ENCODE results near the gene FAM110D. TPM values are rescaled to one million over a fixed set of nuclear protein-coding genes. Genes with fewer than 3 reads are reported as not detected.

The FAM110D gene
- total RNA-seq, 2 donors from 2014 or later: 5.2 to 5.3 TPM

DNA sequence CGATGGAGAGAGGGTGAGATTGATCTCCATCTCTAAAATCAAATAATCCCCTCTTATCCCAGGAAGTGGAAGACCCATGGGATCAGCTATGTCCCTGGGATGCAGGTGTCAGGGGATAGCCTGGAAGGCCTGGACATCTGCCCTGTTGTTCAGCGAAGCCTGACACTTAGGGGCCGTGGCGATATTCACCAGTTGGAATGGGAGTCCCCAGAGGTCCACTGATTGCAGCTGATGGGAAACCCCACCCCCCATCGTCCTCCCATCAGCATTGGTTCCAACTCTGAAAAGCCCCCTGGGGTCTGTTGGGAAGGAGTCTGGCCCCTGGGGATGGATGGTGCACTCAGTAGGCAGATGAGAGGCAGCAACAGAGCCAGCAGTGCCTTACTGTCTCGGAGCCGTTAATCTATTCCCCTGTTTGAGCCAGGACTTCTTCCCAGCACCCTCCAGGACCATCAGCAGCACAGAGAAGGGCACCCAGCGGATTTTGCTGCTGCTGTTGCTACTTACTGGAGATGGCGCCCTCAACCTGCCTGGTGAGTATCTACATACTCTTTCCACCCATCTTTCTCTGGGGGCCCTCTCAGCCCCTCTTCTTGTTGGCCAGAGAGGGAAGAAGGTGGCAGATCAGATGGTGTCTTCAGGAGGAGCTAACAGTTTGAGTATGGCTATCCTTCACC, 44.9 kb downstream of the FAM110D start:
- DNase-seq (no peak), ATAC-seq (no peak)
- intact Hi-C loops (cut with DNase I): no loop called here

DNA sequence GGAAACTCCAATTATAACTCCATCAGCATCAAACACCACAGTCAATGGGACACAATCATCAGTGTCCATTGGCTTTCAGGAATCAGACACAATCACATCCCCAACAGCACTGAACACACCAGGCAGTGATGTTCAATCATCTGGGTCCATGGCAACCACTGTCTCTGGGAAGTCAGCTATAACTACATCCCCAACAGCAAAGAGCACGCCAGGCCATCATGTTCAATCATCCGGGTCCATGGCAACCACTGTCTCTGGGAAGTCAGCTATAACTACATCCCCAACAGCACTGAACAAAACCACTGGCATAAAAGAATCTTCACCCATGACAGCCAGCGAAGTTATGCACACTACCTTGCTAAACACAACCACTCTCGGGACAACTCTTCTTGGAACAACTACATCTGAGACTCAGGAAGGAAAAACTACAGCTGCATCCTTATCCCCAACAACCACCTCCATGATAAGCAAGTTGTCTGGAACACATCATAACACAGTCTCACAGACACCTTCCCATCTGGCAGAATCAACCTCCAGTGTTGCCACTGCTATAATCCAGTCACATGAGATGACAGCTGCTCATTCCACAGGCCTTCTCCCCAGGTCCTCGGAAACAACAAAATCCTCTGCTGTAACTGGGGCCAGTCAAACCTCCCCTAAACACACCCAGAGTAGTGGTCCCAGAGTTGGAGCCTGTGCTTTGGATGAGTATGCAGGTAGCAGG, 51.4 kb downstream of the FAM110D start:
- intact Hi-C loops (cut with DNase I): no loop called here
- DNase-seq (no peak), ATAC-seq (peak; percentile 53 to 76)

DNA sequence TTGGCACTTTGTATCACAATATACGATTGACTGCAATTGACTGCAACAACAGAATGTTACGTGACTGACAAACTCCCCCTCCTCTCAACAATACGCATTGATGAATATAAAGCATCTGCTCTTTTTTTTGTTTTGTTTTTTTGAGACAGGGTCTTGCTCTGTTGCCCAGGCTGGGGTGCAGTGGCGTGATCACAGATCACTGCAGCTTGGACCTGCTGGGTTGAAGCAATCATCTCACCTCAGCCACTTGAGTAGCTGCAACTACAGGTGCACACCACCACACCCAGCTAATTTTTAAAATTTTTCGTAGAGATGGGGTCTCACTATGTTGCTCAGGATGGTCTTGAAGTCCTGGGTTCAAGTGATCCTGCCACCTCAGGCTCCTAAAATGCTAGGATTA, 53.8 kb downstream of the FAM110D start:
- no peak for ATAC-seq
- DNase-seq: no peak
- intact Hi-C loops (cut with DNase I): no loop called here

DNA sequence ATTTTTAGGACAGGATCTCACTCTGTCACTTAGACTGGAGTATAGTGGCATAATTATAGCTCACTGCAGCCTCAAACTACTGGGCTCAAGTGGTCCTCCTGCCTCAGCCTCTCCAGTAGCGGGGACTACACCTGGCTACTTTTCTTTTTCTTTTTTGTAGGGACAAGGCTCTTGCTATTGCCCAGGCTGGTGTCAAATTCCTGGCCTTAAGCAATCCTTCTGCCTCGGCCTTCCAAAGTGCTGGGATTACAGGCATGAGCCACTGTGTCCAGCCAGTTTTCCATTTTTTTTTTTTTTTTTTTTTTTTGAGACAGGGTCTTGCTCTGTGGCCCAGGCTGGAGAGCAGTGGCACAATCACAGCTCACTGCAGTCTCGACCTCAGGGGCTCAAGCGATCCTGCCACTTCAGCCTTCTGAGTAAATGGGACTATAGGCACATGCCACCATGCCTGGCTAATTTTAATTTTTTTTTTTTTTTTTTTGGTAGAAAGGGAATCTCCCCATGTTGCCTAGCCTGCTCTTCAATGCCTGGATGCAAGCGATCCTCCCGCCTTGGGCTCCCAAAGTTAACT, 54.5 kb downstream of the FAM110D start:
- no peak for ATAC-seq
- intact Hi-C loops (cut with DNase I): no loop called here
- DNase-seq: no peak

Other genes starting within 250 kb of the FAM110D start
- gene PAFAH2, start 161.0 kb upstream of the FAM110D start, total RNA-seq: 1 to 10 TPM; 5.5 to 6.8 TPM
- gene EXTL1, start 137.3 kb upstream of the FAM110D start, total RNA-seq: 1 to 10 TPM; 1.3 to 3.2 TPM
- 1 to 10 TPM in 1 of 2 donors, under 1 TPM in 1; 0.32 to 1.0 TPM for gene SLC30A2, start 113.0 kb upstream of the FAM110D start, total RNA-seq
- 100 to 1,000 TPM; 101 to 219 TPM for gene TRIM63, start 91.4 kb upstream of the FAM110D start, total RNA-seq
- 1 to 10 TPM; 3.3 to 4.7 TPM for gene PDIK1L, start 47.3 kb upstream of the FAM110D start, total RNA-seq
- gene C1orf232, start 9.9 kb downstream of the FAM110D start, total RNA-seq: not detected
- gene ZNF593, start 10.8 kb downstream of the FAM110D start, total RNA-seq: 10 to 100 TPM; 13.4 to 24.3 TPM
- gene ZNF593OS, start 12.8 kb downstream of the FAM110D start, total RNA-seq: not detected
- under 1 TPM; 0.60 to 0.85 TPM for gene CNKSR1, start 18.4 kb downstream of the FAM110D start, total RNA-seq
- not detected for gene CATSPER4, start 31.5 kb downstream of the FAM110D start, total RNA-seq
- gene CEP85, start 75.1 kb downstream of the FAM110D start, total RNA-seq: 10 to 100 TPM; 17.7 to 38.6 TPM
- 10 to 100 TPM; 90.6 to 93.9 TPM for gene SH3BGRL3, start 121.0 kb downstream of the FAM110D start, total RNA-seq
- gene UBXN11, start 147.6 kb downstream of the FAM110D start, total RNA-seq: 10 to 100 TPM; 14.5 to 15.7 TPM
- 10 to 100 TPM in 1 of 2 donors, 1 to 10 TPM in 1; 5.5 to 14.3 TPM for gene CD52, start 158.9 kb downstream of the FAM110D start, total RNA-seq
- gene CRYBG2, start 195.1 kb downstream of the FAM110D start, total RNA-seq: not detected
- gene ZNF683, start 213.7 kb downstream of the FAM110D start, total RNA-seq: under 1 TPM in 1 of 2 donors, not detected in 1; 0.35 TPM

Data from left cardiac atrium (tissue), 4 donors.